B cell (primary cell): ENCODE measurements around the gene BAZ2A.

ENCODE experiments used
- CTCF ChIP-seq: fragments of 200-600 bp; IDR thresholded peaks from one replicate; pipeline ENCODE4 v1.8.0; 2022; ENCODE audit warnings: antibody characterized with exemption, mild to moderate bottlenecking
- EZH2 ChIP-seq: IDR thresholded peaks from 2 replicates; pipeline ENCODE4 v1.6.1; 2012; ENCODE audit warnings: borderline replicate concordance, low read depth, mild to moderate bottlenecking, moderate library complexity, low read length; ENCODE audit not compliant: insufficient read depth, poor library complexity, severe bottlenecking

GRCh38 chr12:56633468-56634241 lies 3.5 kb upstream of the BAZ2A start:
- TF ChIP-seq CTCF (no peak), EZH2 (no peak)
